Hair follicle dermal papilla cell (primary cell): Measurements from ENCODE around the gene TNFSF10. TPM values are rescaled to one million over a fixed set of nuclear protein-coding genes. Genes with fewer than 3 reads are reported as not detected.

Experiments used
- small RNA-seq: library from RNA; depleted of rRNA; stranded (forward); fragments of <200 nt; gene quantifications from one replicate; pipeline ENCODE3, GENCODE V24; 2012
- total RNA-seq: library from RNA; depleted of rRNA; stranded (reverse); fragments of >200 nt; gene quantifications from 2 replicates; pipeline ENCODE4 v1.2.3, GENCODE V29; 2012

The TNFSF10 gene
- 2.7 and 2.8 TPM in 2 replicates for total RNA-seq

GRCh38 chr3:172522871-172523818 is at the start of gene TNFSF10:
TSS of gene TNFSF10 (minus strand) at chr3:172523430. CDS start at chr3:172523384, 46 bp downstream.

Small RNAs within 50 kb of the gene (small RNA-seq; reads per million reads assigned to genes)
- gene AC007919.1, result not detected

Other genes with a start within 250 kb of the TNFSF10 start
- not detected in 2 replicates for gene GHSR, start 75.0 kb downstream of the TNFSF10 start, total RNA-seq
- gene NCEH1, start 187.6 kb upstream of the TNFSF10 start, total RNA-seq, result 11.4 and 12.2 TPM in 2 replicates
- gene ECT2, start 227.3 kb upstream of the TNFSF10 start, total RNA-seq, result 18.6 and 29.9 TPM in 2 replicates